Central memory CD8-positive, alpha-beta T cell (primary cell): ENCODE data around the gene DHX16.

ENCODE experiments used
- ATAC-seq: fragments of 150-1000 bp; cut with Tn5 transposase; replicated peaks from 2 replicates; pipeline ENCODE4 v1.10.0; 2022; ENCODE audit warnings: mild to moderate bottlenecking, moderate FRiP score, moderate number of reproducible peaks; ENCODE audit not compliant: poor library complexity, severe bottlenecking; ENCODE audit errors: extremely low read depth
- DNase-seq, 2 donors: peaks; one replicate each; pipeline ENCODE4 v3.0.0; 2021; ENCODE audit warnings: low spot score in 2 of 2
- H3K27ac Mint-ChIP-seq: one replicate; pipeline ENCODE4 v1.8.0; 2022; ENCODE audit warnings: low read depth, mild to moderate bottlenecking, moderate library complexity, mixed read lengths
- H3K27me3 Mint-ChIP-seq: one replicate; pipeline ENCODE4 v1.8.0; 2022; ENCODE audit warnings: mixed read lengths
- H3K36me3 Mint-ChIP-seq: one replicate; pipeline ENCODE4 v1.8.0; 2022; ENCODE audit warnings: mild to moderate bottlenecking, moderate library complexity, mixed read lengths; ENCODE audit not compliant: insufficient read depth
- H3K4me1 Mint-ChIP-seq: one replicate; pipeline ENCODE4 v1.8.0; 2022; ENCODE audit warnings: mixed read lengths
- H3K4me3 Mint-ChIP-seq: one replicate; pipeline ENCODE4 v1.8.0; 2022; ENCODE audit warnings: mild to moderate bottlenecking, moderate library complexity, mixed read lengths
- H3K9me3 Mint-ChIP-seq: one replicate; pipeline ENCODE4 v1.8.0; 2022; ENCODE audit warnings: mixed read lengths

Gene DHX16

DNA sequence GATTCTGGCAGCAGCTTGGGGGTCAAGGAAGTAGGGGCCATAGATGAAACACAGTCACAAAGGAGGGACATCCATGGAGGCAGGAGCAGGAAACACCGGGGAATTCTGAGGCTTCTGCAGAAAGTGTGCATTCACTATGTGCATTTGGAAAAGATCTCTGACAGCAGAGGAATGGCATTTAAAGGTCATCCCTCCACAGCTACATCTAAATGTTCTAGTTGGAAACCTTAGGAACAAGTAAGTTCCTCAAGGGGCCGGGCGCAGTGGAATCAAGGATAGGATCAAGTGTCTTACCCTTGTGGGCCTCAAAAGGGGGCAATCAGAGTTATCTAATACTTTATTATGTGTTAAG is 17.1 kb downstream of the DHX16 start:
- ATAC-seq (no peak), DNase-seq (no peak)
- Mint-ChIP-seq H3K27me3 (no peaks in the 10 kb centered on the region), H3K4me3 (no peak overlapping the region), H3K9me3 (no peaks in the 10 kb centered on the region), H3K27ac (no peak overlapping the region), H3K36me3 (peaks cover 68% of the 10 kb centered on the region), H3K4me1 (peaks cover 17% of the 10 kb centered on the region)

DNA sequence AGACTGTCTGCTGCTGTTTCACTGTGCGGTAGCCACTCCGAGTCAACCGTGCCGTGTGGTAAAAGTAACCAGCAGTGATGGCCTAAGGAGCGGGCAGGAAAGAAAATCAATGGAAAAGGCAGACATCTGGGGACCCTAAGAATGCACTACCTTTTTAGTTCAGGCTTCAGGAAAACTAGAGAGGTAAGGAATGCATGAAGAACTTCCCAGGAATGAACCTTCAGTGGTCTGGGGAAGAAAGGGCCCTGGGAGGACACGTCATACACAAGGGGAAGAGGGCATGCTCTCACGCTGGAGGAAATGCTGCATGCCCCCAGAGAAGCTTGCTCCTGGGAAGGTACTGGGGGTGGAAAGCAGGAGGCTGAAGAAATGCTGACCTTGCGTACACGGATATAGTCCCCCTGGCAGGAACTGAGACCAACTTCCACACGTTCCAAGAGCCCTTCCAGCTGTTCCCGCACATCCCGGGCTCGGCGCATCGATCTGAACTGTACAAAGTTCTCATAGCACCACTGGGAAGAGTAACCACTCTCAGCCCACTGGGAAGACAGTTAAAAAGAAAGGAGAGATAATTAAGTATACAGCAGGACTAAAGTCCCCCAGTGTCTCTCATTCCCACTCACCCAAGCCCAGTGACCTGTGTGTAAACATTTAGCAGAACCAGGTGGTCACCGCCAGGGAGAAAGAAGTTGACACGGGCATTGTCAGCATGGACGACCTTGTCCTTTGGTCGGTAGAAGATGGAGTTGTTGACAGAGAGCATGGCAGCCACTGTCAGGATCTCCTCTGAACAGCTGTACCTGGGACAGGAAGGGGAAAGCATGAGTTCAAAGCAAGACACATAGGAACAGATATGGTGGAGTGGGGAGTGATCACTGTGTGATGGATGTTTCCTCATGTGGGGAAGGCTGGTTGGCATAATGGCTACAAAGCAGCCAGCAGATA is 17.7 kb downstream of the DHX16 start:
- H3K4me3 Mint-ChIP-seq: no peak overlapping the region
- peaks cover 70% of the 10 kb centered on the region for H3K36me3 Mint-ChIP-seq
- ATAC-seq (no peak), DNase-seq (no peak)
- H3K4me1 Mint-ChIP-seq: peaks cover 16% of the 10 kb centered on the region
- no peak overlapping the region for H3K27ac Mint-ChIP-seq
- no peaks in the 10 kb centered on the region for H3K27me3 Mint-ChIP-seq
- H3K9me3 Mint-ChIP-seq: no peaks in the 10 kb centered on the region

DNA sequence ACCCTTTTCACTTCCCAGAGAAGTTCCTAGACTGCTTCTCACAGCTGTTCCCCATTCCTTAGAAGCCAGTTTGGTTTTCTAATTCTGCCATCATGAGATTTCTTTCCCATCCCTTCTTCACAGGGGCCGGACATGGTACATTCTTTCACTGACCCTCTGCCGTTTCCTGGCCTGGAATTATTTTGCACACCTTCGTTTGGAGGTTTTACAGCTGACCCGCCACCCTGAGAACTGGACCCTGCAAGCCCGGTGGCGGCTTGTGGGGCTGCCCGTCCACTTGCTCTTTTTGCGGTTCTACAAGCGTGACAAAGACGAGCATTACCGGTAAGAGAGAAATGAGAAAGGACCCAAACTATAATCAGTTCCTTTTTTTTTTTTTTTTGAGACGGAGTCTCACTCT is 21.7 kb downstream of the DHX16 start:
- Mint-ChIP-seq H3K4me3 (no peak overlapping the region), H3K27ac (no peak overlapping the region), H3K4me1 (peaks cover 14% of the 10 kb centered on the region), H3K27me3 (no peaks in the 10 kb centered on the region), H3K36me3 (peaks cover 58% of the 10 kb centered on the region), H3K9me3 (no peaks in the 10 kb centered on the region)
- ATAC-seq (no peak), DNase-seq (no peak)

DNA sequence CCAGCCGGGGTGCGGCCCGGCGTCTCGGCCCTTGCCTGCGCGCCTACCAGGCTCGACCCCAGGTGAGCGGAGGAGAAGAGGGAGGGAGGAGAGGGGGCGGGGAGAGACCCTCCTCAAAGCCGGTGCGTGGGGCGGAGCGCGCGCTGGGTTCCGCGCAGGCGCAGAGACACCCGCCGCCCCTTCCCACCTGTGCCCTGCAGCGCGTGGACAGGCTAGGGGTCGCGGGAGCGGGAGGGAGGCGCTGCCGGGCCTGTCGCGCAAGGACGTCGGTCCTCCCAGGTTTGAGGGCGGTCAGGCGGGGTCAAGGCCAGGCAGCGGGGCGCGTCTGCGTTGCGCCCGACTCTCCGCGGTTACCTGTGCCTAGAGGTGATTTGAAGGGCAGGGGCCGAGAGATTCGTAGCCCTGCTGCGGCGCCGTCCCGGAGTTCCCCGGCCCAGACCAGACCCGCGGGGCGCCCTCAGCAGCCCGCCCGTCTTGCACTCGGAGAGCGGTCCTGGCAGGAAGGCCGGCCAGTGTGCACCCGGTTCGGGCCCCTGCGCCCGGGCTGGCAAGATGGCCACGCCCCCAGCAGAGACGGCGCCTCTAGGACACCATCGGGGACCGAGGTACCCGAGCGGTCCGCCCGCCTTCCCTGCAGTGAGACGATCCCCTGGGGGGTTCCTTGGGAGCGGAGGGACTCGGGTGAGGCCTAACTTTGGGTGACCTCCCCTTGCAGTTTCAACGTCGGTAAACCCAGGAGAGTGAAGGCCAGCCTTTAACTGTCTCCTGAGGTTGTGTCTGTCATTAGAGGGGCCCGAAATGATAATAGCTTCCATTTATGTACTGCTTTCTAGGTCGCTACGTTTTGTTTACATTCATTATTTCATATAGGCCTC is 25.3 kb downstream of the DHX16 start:
- peaks cover 31% of the 10 kb centered on the region for H3K36me3 Mint-ChIP-seq
- peak overlapping the region; percentile 84 for H3K4me3 Mint-ChIP-seq
- peak overlapping the region; percentile 82 for H3K27ac Mint-ChIP-seq
- DNase-seq: peak; percentile 49 to 53
- peak; percentile 69 for ATAC-seq
- H3K9me3 Mint-ChIP-seq: no peaks in the 10 kb centered on the region
- H3K4me1 Mint-ChIP-seq: peaks cover 25% of the 10 kb centered on the region
- H3K27me3 Mint-ChIP-seq: no peaks in the 10 kb centered on the region

DNA sequence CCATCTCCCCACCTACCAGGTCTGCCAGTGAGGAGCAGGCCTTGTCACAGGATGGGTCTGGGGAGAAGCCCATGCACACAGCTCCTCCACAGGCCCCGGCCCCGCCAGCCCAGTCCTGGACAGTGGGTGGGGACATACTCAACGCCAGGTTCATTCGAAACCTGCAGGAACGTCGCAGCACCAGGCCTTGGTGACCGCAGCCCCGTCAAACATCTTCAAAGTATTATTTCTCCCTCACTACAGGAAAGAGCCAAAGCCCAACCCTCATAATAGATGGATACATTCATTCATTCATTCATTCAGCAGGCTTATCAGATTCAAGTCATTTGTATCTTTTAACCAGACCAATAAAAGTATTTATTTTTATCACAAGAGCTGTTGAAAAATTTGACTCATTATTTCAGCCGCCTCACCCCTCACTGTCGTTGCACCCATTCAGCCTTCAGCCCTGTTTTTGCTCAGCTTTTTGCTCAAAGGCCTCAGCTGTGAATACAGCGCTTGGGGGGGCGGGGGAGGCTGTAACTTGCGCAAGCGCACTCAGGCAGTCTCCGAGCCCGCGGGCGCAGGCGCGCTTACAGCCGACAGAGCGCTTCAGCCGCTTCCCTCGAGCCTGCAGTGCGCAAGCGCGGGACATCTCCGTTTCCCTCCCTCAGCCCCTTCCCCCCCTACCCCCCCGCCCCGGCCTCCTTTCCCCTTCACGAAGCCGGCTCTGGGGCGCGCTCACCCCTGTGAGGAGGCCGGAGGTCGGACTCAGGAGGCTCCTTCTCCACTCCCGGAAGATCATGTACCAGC is 26.2 kb downstream of the DHX16 start, which contains the start of gene C6orf136:
TSS of gene C6orf136 (plus strand) at position 684 of the 792 bp plus-strand sequence. CDS start at position 783, 99 bp downstream.
- H3K36me3 Mint-ChIP-seq: peaks cover 25% of the 10 kb centered on the region
- H3K27me3 Mint-ChIP-seq: no peaks in the 10 kb centered on the region
- peak; percentile 80 for ATAC-seq

DNA sequence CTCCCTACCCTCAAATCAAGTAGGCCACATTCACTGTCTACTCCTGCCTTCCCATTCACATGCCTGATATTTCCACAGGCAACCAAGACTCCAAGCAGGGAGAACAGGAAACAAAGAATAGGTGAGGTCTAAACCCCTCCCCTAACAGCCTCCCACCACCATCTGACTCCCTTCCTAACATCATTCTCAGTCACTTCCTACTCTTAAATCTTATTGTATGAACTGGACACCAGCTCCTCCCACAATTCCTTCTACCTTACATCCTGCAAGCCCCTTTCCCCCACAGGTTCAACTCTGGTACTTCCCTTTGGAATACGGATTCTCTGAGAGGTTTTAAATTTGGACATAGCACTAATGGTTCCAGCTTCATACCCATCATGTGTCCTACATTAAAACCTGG is 26.8 kb downstream of the DHX16 start:
- Mint-ChIP-seq H3K4me1 (peaks cover 25% of the 10 kb centered on the region), H3K9me3 (no peaks in the 10 kb centered on the region), H3K27me3 (no peaks in the 10 kb centered on the region), H3K27ac (no peak overlapping the region), H3K36me3 (peaks cover 19% of the 10 kb centered on the region), H3K4me3 (no peak overlapping the region)
- DNase-seq: no peak
- ATAC-seq: no peak

More for the DNA sequence above, 26.2 kb downstream of the DHX16 start, which contains the start of gene C6orf136:
- H3K9me3 Mint-ChIP-seq: no peaks in the 10 kb centered on the region
- DNase-seq: peak; percentile 80 to 84
- H3K4me3 Mint-ChIP-seq: peak within 1 kb of the TSS; percentile 84
- H3K27ac Mint-ChIP-seq: peak within 1 kb of the TSS; percentile 82
- peaks cover 25% of the 10 kb centered on the region for H3K4me1 Mint-ChIP-seq

DNA sequence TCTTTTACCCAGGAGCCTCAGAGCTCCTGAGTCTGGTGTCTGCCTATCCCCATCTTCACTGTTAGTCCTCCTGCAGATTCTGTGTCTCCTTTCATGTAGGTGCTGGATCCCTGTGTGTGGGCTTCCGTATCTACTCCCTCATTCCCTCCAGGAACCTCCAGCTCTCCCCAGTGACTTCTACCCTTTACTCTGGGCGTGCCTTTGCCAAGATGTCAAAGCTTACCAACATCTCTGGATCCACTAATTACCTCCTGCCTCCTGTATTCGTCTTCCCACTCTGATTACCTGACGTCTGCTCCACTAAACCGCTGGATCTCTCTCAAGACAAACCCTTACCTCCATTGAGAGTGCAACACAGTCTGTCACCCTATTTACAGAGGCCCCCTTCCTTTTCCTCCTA is 28.0 kb downstream of the DHX16 start:
- H3K27me3 Mint-ChIP-seq: no peaks in the 10 kb centered on the region
- H3K36me3 Mint-ChIP-seq: peaks cover 13% of the 10 kb centered on the region
- no peaks in the 10 kb centered on the region for H3K9me3 Mint-ChIP-seq
- no peak overlapping the region for H3K27ac Mint-ChIP-seq
- H3K4me1 Mint-ChIP-seq: peaks cover 25% of the 10 kb centered on the region
- ATAC-seq (no peak), DNase-seq (no peak)
- no peak overlapping the region for H3K4me3 Mint-ChIP-seq

DNA sequence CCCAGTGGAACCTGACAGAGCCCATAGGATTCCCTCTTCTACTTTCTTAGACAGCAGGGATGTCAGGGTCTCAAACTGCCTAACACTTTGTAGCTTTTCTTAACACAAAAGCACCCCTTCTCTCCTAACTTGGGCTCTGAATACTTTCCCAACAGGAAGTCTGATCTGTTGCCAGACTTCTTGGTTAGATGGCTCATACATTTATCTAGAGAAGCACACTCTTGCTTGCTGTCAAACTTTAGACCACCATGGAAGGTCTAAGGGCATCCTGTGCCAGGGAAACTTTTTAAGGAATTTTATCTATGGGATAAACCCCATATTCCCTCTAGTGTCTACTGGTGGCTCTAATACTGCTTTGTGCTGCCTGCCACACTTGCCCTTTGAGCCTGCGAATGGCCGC is 29.1 kb downstream of the DHX16 start:
- H3K27ac Mint-ChIP-seq: no peak overlapping the region
- H3K36me3 Mint-ChIP-seq: peaks cover 9% of the 10 kb centered on the region
- H3K4me3 Mint-ChIP-seq: no peak overlapping the region
- no peaks in the 10 kb centered on the region for H3K9me3 Mint-ChIP-seq
- peaks cover 21% of the 10 kb centered on the region for H3K4me1 Mint-ChIP-seq
- ATAC-seq (no peak), DNase-seq (no peak)
- no peaks in the 10 kb centered on the region for H3K27me3 Mint-ChIP-seq

DNA sequence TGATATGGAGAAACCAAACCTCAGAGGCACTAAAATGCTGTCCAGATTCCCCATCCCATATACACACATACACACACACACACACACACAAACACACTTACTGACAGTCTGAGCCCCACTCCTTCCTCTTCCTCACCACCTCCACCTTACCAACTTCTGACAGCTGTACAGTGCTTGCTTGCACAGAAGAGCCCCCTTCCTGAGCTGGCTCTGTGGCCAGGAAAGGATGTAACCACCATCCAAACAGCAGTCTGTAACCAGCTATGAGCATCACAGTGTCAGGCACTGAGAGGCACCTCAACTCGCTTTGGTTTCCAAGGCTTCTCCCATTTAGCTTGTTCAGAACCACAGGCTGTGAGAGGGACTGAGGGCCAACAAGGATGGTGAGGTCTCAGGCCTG is 31.8 kb downstream of the DHX16 start:
- peak overlapping the region; percentile 9 for H3K27ac Mint-ChIP-seq
- no peak for ATAC-seq
- DNase-seq: no peak
- no peaks in the 10 kb centered on the region for H3K27me3 Mint-ChIP-seq
- H3K4me3 Mint-ChIP-seq: no peak overlapping the region
- H3K36me3 Mint-ChIP-seq: peaks cover 9% of the 10 kb centered on the region
- peaks cover 10% of the 10 kb centered on the region for H3K4me1 Mint-ChIP-seq
- no peaks in the 10 kb centered on the region for H3K9me3 Mint-ChIP-seq

DNA sequence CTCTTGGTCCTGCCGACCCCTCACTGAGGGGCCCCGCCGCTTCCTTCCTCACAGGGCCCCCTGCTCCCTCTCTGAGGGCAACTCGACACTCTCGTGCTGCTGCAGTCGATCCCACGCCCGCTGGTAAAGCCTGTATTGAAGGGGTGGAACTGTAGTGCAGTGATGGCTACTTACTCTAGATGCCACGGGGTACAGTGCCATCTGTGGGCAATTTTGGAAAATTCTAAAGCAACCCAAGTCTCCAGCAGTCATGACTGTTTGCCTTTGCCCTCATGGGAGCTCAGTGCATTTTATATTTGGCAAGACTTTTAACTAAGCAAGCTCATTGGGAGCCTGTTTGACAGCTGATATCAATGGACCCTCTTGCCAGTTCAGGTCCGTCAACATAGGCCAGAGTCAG is 32.3 kb downstream of the DHX16 start:
- no peak for DNase-seq
- no peak overlapping the region for H3K4me3 Mint-ChIP-seq
- no peaks in the 10 kb centered on the region for H3K27me3 Mint-ChIP-seq
- no peaks in the 10 kb centered on the region for H3K9me3 Mint-ChIP-seq
- no peak for ATAC-seq
- no peak overlapping the region for H3K27ac Mint-ChIP-seq
- peaks cover 6% of the 10 kb centered on the region for H3K4me1 Mint-ChIP-seq
- peaks cover 9% of the 10 kb centered on the region for H3K36me3 Mint-ChIP-seq

DNA sequence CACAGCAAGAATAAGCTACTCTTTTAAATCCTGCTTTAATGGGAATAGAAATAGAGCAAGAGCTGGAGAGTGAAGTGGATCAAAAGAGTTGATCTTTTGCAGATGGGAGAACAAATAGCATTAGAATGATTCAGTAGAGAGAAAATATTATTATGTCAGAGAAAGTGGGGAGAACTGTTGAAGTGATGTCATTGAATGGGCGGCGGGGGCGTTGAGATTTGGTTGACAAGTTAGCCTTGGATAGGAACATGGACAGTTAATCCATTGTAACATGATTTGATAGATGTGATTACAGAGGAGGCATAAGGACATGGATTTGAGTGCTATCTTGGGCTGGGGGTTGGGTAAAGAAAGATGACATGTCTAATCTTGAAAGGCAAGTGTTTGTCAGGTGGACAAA is 37.0 kb downstream of the DHX16 start:
- DNase-seq (no peak), ATAC-seq (no peak)
- H3K4me1 Mint-ChIP-seq: no peaks in the 10 kb centered on the region
- peaks cover 6% of the 10 kb centered on the region for H3K36me3 Mint-ChIP-seq
- no peak overlapping the region for H3K4me3 Mint-ChIP-seq
- no peaks in the 10 kb centered on the region for H3K27me3 Mint-ChIP-seq
- no peaks in the 10 kb centered on the region for H3K9me3 Mint-ChIP-seq
- H3K27ac Mint-ChIP-seq: no peak overlapping the region
